Fibroblast of pulmonary artery (primary cell): ENCODE measurements around the gene LUZP1.

ENCODE experiments used
- DNase-seq: peaks from one replicate; pipeline ENCODE4 v3.0.0-alpha.2; 2010; ENCODE audit warnings: low read depth
- H3K4me3 ChIP-seq: replicated peaks from 2 replicates; pipeline ENCODE4 v1.5.1; 2011; ENCODE audit warnings: low read depth, mild to moderate bottlenecking, control low read depth, low read length, moderate library complexity
- CTCF ChIP-seq: IDR thresholded peaks from 2 replicates; pipeline ENCODE4 v1.5.1; 2011; ENCODE audit warnings: mild to moderate bottlenecking, control low read depth, low read length, inconsistent platforms; ENCODE audit errors: missing control alignments

LUZP1 gene

GRCh38 chr1:23050201-23050600, 118.5 kb downstream of the LUZP1 start:
- no peak for TF ChIP-seq CTCF
- DNase-seq: no peak
- no peak overlapping the region for H3K4me3 ChIP-seq

- no peak overlapping the region for H3K4me3 ChIP-seq
- no peak for DNase-seq
- TF ChIP-seq CTCF: no peak
Measured at GRCh38 chr1:23044035-23044434, 124.6 kb downstream of the LUZP1 start.

- DNase-seq: no peak
- TF ChIP-seq CTCF: no peak
- no peak overlapping the region for H3K4me3 ChIP-seq
Measured at GRCh38 chr1:23040509-23040908, 128.1 kb downstream of the LUZP1 start.

- H3K4me3 ChIP-seq: no peak overlapping the region
- no peak for DNase-seq
- TF ChIP-seq CTCF: no peak
Measured at GRCh38 chr1:23039308-23039826, 129.3 kb downstream of the LUZP1 start.

GRCh38 chr1:23037081-23037740, 131.4 kb downstream of the LUZP1 start:
- TF ChIP-seq CTCF: no peak
- peak; percentile 42 for DNase-seq
- H3K4me3 ChIP-seq: no peak overlapping the region

GRCh38 chr1:23035823-23036452, 132.7 kb downstream of the LUZP1 start:
- no peak overlapping the region for H3K4me3 ChIP-seq
- TF ChIP-seq CTCF: no peak
- no peak for DNase-seq
